ENCODE measurements around the gene TMEM117.

TMEM117 gene

DNA sequence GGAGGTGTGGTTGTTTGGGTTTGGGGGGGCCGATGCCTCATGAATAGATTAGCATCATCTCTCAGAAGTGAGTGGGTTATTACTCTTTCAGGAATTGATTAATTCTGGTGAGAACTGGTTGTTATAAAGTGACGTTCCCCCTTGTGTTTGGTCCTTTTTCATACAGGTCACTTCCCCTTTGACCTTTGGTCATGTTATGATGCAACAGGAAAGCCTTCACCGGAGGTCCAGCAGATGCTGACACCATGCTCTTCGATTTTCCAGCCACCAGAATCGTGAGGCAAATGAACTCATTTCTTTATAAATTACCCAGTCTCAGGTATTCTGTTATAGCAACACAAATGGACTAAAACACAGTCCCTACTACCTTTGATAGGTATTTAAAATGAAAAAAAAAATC is 600.9 kb downstream of the TMEM117 start:
- TF ChIP-seq, protein P1, sequence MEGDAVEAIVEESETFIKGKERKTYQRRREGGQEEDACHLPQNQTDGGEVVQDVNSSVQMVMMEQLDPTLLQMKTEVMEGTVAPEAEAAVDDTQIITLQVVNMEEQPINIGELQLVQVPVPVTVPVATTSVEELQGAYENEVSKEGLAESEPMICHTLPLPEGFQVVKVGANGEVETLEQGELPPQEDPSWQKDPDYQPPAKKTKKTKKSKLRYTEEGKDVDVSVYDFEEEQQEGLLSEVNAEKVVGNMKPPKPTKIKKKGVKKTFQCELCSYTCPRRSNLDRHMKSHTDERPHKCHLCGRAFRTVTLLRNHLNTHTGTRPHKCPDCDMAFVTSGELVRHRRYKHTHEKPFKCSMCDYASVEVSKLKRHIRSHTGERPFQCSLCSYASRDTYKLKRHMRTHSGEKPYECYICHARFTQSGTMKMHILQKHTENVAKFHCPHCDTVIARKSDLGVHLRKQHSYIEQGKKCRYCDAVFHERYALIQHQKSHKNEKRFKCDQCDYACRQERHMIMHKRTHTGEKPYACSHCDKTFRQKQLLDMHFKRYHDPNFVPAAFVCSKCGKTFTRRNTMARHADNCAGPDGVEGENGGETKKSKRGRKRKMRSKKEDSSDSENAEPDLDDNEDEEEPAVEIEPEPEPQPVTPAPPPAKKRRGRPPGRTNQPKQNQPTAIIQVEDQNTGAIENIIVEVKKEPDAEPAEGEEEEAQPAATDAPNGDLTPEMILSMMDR (IDR thresholded peaks at IDR 0.05), result no peak
- Histone ChIP-seq H2AFZ (no peak overlapping the region), H3K4me1 (no peaks in the 10 kb centered on the region), H3K36me3 (ENCODE audit: control insufficient read depth, insufficient read depth, low read length) (no peaks in the 10 kb centered on the region), H3K79me2 (no peaks in the 10 kb centered on the region), H3K27ac (no peak overlapping the region), H3K27me3 (ENCODE audit: control insufficient read depth, insufficient read depth, low read length) (no peaks in the 10 kb centered on the region), H3K4me2 (ENCODE audit: low read length) (no peak overlapping the region), H3K9me3 (ENCODE audit: control insufficient read depth, low read length) (no peaks in the 10 kb centered on the region), H3K4me3 (ENCODE audit: low read depth, low read length) (no peak overlapping the region), H3K9ac (no peak overlapping the region)
